Globus pallidus (tissue), 1 donor: ENCODE results near the gene ALK.

Experiments
- DNase-seq: peaks from one replicate; pipeline ENCODE4 v3.0.0-alpha.2; 2015; ENCODE audit warnings: low spot score

Gene ALK

DNA sequence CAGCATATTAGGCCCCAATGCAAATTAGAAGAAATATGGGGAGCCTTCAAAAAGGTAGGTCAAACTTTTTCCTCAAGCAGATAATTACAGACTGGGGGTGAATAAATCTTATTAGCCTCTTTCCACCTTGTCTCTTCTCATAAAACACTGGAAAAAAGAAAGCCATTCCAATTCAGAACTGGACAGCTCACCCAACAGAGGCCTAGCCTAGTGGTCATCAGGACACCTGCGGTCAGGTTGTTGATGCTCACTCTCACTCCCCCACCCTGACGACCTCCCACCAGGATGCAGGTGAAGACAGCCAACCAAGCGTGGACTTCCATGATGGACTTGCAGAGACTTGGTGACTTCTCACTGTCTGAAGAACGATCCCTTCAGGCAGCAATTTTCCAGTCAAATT is 207.1 kb downstream of the ALK start:
- no peak for DNase-seq

DNA sequence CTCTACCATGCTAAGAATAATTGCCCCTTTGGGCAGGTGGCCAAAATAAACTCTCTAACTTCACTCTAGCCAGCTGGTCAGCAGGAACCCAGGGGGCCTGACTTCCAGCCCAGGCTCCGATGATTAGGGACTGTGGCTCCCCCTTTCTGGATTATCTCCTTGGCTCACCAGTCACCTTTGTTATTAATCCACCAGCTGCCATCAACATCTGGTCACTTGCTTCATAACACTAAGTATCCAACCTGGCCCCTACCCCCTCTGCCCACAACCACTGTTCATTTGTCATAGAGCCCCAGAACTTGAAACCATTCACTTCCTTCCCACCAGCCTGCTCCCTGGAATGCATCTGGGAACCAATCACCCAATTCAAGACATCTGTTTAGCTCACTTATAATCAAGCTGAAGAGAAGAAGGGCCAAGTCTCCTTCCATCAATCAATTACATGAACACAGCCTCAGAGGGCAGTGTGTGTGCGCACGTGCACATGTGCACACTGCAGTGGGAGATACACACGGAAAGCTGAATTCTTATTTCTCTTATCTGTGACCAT is 215.1 kb downstream of the ALK start:
- DNase-seq, result no peak

DNA sequence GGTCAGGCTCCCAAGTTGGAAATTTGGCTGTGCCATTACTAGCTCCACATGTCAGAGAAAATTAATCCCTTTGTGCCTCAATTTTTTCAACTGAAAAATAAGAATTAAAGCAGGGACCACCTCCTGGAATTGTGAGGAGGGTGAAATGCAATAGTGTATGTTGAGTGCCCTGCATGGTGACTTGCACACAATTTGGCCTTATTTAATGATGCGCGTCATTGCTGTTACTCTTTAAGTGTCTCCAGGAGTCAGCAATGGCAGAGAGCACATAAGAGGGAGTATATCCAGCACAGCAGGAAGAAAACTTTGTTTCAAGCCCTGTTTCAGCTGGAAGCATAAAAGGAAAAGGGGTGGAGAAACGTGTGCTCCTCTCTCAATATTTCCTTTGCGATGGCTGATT is 215.8 kb downstream of the ALK start:
- DNase-seq, result no peak

DNA sequence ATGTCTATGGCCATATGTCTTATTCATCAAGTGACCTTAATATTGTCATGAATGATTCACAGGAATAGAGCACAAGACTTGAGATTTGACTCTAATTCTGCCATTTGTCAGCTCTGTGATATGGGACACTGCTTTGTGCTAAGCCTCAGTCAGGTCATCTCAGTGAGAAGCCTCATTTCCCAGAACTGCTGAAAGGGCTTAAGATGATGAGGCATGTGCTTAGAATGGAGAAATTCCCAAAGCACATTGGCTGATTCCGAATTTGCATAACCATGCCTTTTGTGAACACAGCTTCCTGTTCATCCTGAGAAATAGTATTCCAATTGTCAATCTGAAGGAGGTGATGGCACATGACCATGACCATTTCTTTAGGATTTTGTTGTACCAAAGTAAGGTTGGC is 218.1 kb downstream of the ALK start:
- DNase-seq, result no peak

DNA sequence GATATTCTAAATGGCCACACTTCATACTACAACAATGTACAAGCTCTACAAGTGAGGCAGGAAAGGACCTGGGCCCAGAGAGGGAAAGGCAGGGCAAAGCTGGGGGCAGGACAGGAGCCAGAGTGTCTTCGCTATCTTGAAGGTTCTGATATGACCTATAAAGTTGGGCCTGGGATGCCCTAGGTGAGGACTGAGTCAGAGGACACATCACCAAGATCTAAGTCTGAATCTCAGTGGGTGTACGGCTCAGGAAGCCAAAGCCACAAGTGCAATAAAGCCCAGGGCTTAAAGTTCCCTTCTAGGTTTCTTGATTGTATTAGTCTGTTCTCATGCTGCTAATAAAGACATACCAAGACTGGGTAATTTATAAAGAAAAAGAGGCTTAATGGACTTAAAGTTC is 219.1 kb downstream of the ALK start:
- DNase-seq, result no peak

DNA sequence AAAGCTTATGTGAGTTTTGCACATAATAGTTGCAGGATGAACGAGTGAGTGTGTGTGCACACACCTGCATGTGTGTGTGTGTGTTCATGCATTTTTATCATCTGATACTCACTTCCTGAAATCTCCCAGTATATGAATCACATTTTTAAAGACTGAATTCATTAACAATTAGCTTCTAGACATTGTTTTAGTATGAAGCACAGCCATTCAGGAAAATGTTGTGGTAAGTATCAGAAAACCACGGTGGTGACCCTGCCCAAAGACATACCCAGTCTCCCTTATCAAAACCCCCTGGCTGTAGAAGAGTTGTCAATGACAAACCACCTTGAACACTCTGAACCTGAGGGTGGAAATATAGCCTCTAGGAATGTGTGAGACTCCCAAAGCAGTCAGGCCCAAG is 220.8 kb downstream of the ALK start:
- no peak for DNase-seq

DNA sequence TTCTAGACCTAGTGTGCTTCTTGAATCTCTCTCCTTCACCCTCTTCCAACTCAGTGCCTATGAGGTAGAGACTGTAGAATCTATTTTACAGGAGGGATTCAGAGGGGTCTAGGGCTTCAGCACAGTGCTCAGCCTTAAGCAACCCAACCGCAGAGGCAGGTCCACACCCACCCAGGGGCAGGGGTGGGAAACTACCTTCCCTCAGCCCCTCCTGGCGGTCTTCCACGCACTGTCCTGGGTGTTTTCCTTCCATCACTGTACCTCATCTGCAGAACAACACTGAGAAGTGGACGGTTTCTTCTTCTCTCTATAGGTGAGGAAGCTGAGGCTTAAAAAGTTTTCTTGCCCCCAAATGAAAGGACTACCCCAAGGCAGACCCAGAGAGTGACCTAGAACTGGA is 222.3 kb downstream of the ALK start:
- DNase-seq, result no peak

DNA sequence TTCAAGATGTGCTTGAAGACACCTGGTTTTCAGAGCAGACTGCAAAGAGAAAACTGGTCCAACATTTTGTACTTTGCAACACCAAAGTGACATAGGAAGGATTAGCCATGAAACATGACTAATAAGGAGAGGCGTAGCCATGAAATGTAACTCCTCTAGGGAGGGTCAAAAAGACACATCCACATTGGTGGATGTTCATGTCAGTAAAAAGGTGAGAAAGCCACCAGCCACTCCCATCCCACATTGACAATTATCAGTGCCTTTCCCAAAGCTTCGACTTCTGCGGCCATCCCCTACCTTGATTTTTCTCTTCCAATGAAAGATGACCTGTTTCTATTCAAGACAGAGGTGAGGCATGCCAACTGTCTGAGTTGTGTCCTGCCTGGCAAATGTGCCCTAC is 223.2 kb downstream of the ALK start:
- DNase-seq, result no peak

DNA sequence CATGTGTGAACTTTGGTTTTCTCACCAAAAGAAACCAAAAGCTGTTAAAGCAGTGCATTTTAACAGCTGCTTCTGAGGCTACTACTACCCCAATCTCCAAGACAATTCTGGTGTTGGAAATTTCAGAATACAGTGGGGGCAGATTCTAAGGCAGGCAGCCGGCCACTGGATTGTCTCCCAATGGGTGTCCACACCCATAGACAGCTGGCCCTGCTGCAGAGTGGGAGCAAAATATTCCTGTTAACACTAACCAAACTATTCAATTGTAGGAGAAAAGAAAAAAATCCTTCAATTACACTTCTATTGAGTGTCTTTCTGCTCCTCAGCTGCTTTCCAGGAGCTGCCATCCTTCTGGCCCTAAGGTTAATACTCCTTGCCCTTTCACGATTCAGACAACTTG is 223.7 kb downstream of the ALK start:
- DNase-seq, result no peak

DNA sequence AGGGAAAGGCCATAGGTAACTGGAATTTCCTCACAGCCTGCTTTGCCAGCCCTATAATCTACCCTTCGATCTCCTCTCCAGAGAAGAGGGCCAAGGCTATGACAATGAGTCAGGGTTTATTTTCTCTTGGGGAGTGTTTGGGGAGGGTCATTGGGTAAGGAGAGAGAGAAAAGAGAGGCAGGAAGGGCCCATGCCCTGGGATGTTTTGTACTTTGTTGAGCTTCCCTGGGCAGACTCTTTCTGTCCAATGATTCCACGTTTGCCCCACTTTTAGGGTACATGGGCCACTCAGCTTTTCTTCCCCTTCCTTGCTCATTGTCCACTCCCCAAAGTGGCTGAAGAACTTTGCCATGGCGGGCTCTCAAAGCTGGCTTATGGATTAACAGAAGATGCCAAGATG is 224.2 kb downstream of the ALK start:
- no peak for DNase-seq

DNA sequence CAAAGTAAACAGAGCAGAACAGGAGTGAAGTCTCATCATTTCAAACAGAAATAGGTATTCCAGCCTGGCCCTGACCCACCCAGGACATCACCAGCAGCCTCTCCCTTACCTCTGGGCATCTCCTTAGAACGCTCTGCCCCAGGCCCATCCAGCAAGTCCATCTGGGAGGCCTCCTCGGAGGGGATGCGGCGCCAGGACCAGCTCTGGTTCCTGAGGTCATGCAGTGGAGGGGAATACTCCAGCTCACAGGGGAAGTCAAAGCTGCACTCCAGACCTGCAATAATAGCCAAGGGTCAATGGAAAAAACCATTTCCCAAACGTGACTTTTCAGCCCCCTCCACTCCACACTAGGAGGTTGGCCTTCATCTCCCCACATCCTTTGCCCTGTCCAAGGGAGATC is 226.6 kb downstream of the ALK start:
- DNase-seq, result no peak

DNA sequence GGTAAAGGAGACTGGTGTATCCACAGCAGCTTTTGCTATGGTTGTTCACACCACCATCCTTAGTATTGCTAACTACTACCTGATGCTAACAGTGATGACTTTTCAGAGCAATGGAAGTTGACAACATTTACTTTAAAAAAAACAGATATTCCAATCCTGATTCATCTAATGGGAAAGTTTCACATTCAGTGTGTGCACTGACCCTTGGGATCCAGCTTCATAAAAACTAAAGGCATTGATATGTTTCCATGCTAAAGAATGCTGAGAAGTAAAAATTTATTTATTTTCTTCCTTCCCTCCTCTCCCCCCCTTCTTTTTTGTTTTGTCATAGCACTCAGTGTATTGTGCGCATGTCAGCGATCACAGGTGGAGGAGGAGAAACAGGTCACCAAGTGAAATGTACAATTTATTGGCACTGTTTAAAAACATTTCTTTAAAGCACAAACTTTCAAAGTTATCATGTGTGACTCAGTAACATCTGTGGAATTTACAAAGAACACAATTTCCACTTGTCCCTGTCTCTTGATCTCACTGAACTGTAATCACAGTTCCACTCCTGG is 229.9 kb downstream of the ALK start:
- DNase-seq, result no peak

DNA sequence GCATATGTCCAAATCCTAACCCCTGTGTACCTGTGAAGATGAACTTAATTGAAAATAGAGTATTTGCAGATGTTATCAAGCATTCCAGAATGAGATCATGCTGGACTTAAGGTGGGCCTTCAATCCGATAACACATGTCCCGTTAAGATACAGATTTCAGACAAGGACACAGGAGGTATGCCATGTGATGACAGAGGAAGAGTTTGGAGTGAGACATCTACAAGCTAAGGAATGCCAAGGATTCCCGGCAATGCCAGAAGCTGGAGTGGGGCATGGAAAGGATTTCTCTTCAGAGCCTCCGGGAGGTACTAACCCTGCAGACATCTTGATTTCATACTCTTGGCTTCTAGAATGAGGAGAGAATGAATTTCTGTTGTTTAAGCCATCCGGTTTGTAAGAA is 231.7 kb downstream of the ALK start:
- no peak for DNase-seq

DNA sequence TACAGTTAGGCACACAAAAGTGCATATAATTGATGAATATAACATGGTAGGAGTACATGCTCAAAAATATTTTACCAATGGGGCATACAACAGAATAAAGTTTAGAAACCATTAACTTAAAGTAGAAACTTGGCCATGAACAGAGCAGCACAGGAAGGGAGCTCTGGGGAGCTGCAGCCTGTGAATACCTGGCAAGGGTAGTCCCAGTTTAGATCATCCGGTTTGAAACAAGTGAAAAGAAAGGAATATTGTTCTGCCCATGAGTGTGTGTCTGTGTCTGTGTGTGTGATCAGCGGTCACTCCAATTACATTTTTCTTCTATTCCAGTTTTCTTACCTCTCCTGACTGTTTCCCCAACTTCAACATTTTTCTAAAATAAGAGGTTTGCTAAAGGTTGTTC is 233.0 kb downstream of the ALK start:
- no peak for DNase-seq

DNA sequence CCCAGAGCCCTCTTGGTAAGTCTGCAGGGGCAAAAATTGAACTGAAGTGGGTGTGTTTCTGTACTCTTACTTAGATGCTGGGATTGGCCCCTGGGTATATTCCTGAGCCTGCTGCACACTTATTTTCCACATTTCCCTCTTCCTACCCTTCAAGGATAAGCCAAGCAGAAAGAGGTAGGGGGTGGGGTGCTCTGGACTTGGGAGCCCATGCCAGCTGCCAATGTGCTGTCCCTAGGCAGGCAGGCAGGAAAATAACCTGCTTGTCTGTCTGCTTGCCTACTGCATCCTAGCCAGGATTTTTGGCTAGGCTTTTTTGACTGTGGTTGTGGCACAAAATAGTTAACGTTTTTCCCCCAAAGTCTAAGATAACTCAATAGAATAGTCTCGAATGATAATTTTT is 234.3 kb downstream of the ALK start:
- DNase-seq, result peak; percentile 3

DNA sequence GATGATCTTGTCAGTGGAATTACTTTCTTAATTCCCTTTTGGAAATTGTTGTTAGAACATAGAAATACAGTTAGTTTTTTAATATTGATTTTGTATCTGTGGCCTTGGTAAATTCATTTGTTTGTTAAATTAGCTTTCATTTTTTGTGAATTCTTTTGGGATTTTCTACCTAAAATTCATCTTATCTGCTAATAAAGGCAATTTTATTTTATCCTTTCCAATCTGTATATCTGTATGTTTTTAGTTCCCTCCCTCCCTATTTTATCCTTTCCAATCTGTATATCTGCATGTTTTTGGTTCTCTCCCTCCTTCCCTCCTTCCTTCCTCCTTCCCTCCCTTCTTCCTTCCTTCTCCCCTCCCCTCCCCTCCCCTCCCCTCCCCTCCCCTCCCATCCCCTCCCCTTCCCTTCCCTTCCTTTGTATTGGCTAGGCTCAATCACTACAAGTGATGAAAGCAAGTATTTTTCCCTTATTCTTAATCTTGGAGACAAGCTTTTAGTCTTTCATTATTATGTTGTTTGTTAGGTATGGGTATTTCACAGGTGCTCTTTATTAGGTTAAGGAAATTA is 244.4 kb downstream of the ALK start:
- DNase-seq, result no peak

DNA sequence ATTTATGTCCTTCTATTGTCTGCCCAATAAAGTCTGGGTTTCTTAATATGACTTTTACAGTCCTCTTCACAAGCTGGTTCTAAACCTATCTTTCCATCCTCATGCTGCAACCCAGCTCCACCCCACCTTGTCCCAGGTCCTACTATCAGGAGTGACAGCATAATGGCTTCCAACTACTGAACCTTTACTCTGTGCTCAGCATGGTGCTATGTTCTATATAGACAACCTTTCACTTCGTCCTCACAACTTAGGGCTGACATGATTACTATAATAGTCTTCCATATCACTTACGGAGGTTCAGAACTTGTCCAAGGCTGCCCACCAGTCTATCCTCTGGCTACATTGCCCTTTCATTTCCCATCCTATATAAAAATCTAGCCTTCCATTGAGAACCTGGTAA is 256.8 kb downstream of the ALK start:
- no peak for DNase-seq

DNA sequence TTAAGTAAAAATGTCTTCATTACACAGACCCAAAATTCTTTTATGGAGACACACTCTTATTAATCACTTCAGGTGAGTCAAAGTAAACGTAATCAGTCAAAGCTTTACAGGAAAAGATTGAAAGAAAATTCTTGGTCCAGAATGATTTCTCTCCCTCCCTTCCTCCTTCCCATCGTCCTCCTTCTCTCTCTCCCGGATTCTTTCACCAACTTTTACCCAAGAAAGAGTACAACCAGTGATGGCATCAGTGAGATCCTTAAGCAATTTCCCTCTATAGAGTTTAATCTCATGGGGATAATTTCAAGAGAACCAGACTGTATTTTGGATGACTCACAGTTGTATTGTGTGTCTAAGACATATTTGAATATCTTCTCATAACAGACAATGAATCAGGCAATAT is 258.1 kb downstream of the ALK start:
- DNase-seq, result no peak

DNA sequence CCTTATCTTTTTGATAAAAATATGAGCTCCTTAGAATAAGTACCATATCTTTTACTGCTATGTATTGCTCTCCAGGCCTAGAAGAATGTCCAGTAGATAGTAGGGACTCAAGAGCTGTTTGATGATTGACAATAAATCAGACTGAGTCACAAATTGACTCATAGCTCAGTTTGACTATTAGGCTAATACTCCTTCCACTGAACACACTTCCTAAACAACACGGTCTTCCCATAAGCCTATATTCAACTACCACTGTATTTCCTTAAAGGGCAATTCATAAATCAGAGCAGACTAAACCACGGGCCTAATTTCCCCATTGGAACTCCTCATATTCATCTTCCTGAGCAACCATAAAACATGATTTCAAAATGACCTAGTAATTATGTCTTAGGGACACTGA is 258.5 kb downstream of the ALK start:
- no peak for DNase-seq

DNA sequence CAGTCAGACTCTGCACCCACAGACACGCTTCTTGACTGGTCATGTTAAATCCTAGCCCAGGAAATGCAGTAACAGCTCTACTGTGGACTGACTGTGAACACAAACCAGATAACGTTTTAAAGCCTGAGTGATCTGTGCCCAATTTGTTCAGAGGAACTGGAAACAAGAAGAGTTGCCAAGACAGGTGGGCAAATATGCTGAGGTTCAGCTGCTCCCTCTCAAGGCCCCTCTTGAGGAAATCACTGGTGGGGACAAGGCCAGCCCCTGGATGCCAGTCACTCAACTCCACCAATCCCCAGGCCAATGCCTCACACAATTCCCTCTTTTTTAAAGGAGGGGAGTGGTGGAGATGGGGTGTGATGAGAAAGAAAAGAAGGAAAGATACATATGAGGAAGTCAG is 261.2 kb downstream of the ALK start:
- no peak for DNase-seq

DNA sequence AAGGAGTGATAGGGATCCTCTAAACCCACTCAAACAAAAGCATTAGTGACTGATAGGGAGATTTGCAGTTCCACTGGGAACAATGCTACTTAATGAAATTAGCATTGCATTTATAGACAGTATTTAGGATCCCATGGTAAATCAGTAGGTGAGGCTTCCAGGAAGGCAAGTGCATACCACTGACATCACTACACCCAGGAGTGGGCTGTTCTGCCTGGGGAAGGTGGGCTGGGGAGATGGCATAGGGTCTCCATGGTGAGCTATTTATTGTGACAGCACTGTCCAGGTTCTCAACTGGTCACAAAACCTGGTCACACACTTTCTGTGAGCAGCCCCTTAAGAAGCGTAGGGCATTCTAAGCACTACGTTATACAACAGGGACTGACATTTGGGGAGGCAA is 262.2 kb downstream of the ALK start:
- no peak for DNase-seq

DNA sequence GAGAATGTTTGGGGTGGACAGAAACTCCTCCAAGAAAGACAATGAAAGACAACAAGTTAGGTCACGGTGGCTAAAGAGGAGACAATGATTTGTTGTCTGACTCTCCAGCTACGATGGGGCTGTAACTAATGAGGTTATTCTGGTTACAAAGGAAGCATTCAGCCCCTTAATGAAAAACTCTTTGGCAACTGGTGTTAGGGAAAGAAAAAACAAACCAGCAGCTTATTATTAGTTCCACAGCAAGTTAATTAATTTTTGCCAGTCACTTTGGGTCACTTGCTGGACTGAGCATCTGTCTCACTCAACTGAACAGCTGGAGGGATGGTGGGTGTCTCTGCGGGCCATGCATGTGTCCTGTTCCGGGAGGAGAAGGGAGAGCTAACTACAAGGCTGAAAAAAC is 263.7 kb downstream of the ALK start:
- peak; percentile 87 for DNase-seq

DNA sequence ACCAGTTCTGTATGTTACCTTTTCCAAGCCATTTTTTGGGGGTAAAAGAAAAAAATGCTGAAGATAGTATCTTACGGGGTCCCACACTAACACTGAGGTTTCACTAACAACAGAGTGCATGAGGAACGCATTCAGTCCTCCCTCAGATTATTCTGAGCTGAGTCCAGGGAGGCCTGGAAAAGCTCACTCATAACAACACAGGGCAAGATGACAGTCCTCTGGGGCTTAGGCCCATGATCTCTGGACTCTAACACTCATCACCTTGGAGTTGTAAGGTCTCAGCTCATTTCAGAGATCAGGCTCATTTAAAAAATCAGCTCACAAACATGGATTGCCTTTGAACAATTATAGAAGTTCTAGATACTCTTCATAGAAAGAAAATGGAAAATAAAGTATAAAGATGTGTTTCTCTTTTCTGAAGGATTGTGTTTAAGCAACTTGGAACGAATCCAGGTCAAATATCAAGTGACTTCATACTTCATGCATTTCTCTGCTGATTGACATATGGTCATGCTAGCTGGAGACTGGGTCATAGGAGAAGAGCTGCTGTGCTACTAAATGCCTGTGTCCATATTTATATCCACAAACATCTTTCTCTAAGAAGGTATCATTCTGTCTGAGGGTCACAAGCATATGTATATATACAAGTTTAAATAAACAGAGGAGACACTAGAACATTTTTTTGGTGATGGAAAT is 265.8 kb downstream of the ALK start:
- DNase-seq, result no peak

DNA sequence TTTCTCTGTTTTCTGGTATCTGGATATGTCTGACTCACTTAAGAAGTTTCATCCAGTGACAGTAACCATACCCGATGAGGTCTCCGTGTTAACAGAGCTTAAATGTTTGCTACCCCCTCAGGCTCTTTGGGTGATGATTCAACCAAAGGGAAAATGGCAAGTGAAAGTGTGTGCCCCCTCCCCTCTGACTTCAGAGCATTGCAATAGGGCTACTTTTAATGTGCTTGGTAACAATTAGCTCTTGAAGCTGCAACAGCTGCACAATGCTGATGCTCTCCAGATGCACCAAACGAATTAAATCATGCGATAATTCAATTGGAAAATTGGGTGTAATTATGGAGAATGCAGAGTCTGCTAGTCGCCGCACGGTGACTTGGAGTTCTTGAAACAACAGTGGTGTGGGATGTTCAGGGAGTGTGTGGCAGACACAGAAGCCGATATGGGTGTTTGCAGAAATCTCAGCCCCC is 270.7 kb downstream of the ALK start:
- DNase-seq, result no peak
